ENCODE results near the gene DGKG.

- TF ChIP-seq CTCF (IDR thresholded peaks at IDR 0.05 in 2 of 3, conservative IDR thresholded peaks at IDR 0.05 in 1 of 3; ENCODE audit: insufficient read depth in 2 of 3, low read depth in 1 of 3, low read length in 3 of 3) (no peak), MCM5 (IDR thresholded peaks at IDR 0.05; ENCODE audit: low read depth) (no peak)
- TF ChIP-seq, protein P1, sequence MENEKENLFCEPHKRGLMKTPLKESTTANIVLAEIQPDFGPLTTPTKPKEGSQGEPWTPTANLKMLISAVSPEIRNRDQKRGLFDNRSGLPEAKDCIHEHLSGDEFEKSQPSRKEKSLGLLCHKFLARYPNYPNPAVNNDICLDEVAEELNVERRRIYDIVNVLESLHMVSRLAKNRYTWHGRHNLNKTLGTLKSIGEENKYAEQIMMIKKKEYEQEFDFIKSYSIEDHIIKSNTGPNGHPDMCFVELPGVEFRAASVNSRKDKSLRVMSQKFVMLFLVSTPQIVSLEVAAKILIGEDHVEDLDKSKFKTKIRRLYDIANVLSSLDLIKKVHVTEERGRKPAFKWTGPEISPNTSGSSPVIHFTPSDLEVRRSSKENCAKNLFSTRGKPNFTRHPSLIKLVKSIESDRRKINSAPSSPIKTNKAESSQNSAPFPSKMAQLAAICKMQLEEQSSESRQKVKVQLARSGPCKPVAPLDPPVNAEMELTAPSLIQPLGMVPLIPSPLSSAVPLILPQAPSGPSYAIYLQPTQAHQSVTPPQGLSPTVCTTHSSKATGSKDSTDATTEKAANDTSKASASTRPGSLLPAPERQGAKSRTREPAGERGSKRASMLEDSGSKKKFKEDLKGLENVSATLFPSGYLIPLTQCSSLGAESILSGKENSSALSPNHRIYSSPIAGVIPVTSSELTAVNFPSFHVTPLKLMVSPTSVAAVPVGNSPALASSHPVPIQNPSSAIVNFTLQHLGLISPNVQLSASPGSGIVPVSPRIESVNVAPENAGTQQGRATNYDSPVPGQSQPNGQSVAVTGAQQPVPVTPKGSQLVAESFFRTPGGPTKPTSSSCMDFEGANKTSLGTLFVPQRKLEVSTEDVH (IDR thresholded peaks at IDR 0.05; ENCODE audit: low read depth, partially characterized antibody): no peak
These were observed 243.3 kb downstream of the DGKG start for GRCh38 chr3:186118692-186119091.
